Liver (tissue), 9 donors: ENCODE results near the gene NDUFB11. TPM values are rescaled to one million over a fixed set of nuclear protein-coding genes. Genes with fewer than 3 reads are reported as not detected.

ENCODE experiments used
- DNase-seq: peaks from one replicate; pipeline ENCODE4 v3.0.0-alpha.2; 2017; ENCODE audit warnings: low spot score
- H3K27ac ChIP-seq, 2 donors: one replicate each; pipeline ENCODE4 v1.7.0; 2013; ENCODE audit warnings: inconsistent platforms in 2 of 2, low read length in 2 of 2, control low read depth in 1 of 2, low read depth in 1 of 2, mild to moderate bottlenecking in 1 of 2
- H3K27me3 ChIP-seq, 4 donors: one replicate each; pipeline versions ENCODE4 v1.6.1 to v1.7.0; 2013; ENCODE audit warnings: low read length in 3 of 4, inconsistent platforms in 1 of 4, mild to moderate bottlenecking in 1 of 4, moderate library complexity in 1 of 4; ENCODE audit not compliant: control insufficient read depth in 4 of 4, insufficient read depth in 4 of 4
- H3K36me3 ChIP-seq, 4 donors: one replicate each; pipeline versions ENCODE4 v1.6.1 to v1.7.0; 2013; ENCODE audit warnings: low read length in 3 of 4, mild to moderate bottlenecking in 3 of 4, low read depth in 1 of 4, moderate library complexity in 1 of 4; ENCODE audit not compliant: control insufficient read depth in 4 of 4, insufficient read depth in 3 of 4
- H3K4me1 ChIP-seq, 4 donors: one replicate each; pipeline versions ENCODE4 v1.6.1 to v1.7.0; 2013; ENCODE audit warnings: low read length in 3 of 4, mild to moderate bottlenecking in 3 of 4, moderate library complexity in 1 of 4; ENCODE audit not compliant: control insufficient read depth in 4 of 4, insufficient read depth in 4 of 4
- H3K4me3 ChIP-seq, 3 donors: one replicate each; pipeline versions ENCODE4 v1.6.1 to v1.7.0; 2013; ENCODE audit warnings: low read length in 3 of 3, control low read depth in 1 of 3, low read depth in 1 of 3, mild to moderate bottlenecking in 1 of 3
- H3K9ac ChIP-seq, 2 donors: one replicate each; pipeline ENCODE4 v1.7.0; 2013; ENCODE audit warnings: low read length in 2 of 2, mild to moderate bottlenecking in 2 of 2, moderate library complexity in 2 of 2, control low read depth in 1 of 2, low read depth in 1 of 2
- H3K9me3 ChIP-seq, 4 donors: one replicate each; pipeline versions ENCODE4 v1.6.1 to v1.7.0; 2013; ENCODE audit warnings: low read length in 3 of 4; ENCODE audit not compliant: control insufficient read depth in 4 of 4
- EGR1 ChIP-seq, 2 donors: IDR thresholded peaks; 2 replicates each; pipeline ENCODE4 v1.6.1; 2016 to 2018; ENCODE audit warnings: antibody characterized with exemption in 2 of 2, low read depth in 2 of 2
- FOXA1 ChIP-seq: IDR thresholded peaks from 2 replicates; pipeline ENCODE4 v1.6.1; 2016; ENCODE audit warnings: antibody characterized with exemption
- FOXA2 ChIP-seq: IDR thresholded peaks from 2 replicates; pipeline ENCODE4 v1.6.1; 2016; ENCODE audit warnings: antibody characterized with exemption
- GABPA ChIP-seq, 2 donors: IDR thresholded peaks in 1 of 2; conservative IDR thresholded peaks in 1 of 2; 2 replicates each; pipeline ENCODE4 v1.6.1; 2016; ENCODE audit warnings: antibody characterized with exemption in 2 of 2, mild to moderate bottlenecking in 1 of 2, moderate library complexity in 1 of 2
- HNF4A ChIP-seq, 2 donors: conservative IDR thresholded peaks; 2 replicates each; pipeline ENCODE4 v1.6.1; 2016; ENCODE audit warnings: antibody characterized with exemption in 2 of 2, mild to moderate bottlenecking in 2 of 2
- HNF4G ChIP-seq: IDR thresholded peaks from 2 replicates; pipeline ENCODE4 v1.6.1; 2016; ENCODE audit warnings: antibody characterized with exemption
- JUND ChIP-seq, 2 donors: IDR thresholded peaks; 2 replicates each; pipeline ENCODE4 v1.6.1; 2016; ENCODE audit warnings: antibody characterized with exemption in 2 of 2
- NR2F2 ChIP-seq: IDR thresholded peaks from 2 replicates; pipeline ENCODE4 v1.6.1; 2016; ENCODE audit warnings: antibody characterized with exemption
- RAD21 ChIP-seq, 2 donors: IDR thresholded peaks; 2 replicates each; pipeline ENCODE4 v1.6.1; 2016; ENCODE audit warnings: antibody characterized with exemption in 2 of 2, mild to moderate bottlenecking in 2 of 2
- RXRA ChIP-seq, 2 donors: IDR thresholded peaks; 2 replicates each; pipeline ENCODE4 v1.6.1; 2017 to 2018; ENCODE audit warnings: antibody characterized with exemption in 2 of 2, mild to moderate bottlenecking in 1 of 2
- SP1 ChIP-seq: IDR thresholded peaks from 2 replicates; pipeline ENCODE4 v1.6.1; 2018; ENCODE audit warnings: antibody characterized with exemption, mild to moderate bottlenecking
- TAF1 ChIP-seq: conservative IDR thresholded peaks from 2 replicates; pipeline ENCODE4 v1.6.1; 2016; ENCODE audit warnings: antibody characterized with exemption, mild to moderate bottlenecking
- YY1 ChIP-seq: IDR thresholded peaks from 2 replicates; pipeline ENCODE4 v1.6.1; 2016; ENCODE audit warnings: antibody characterized with exemption, mild to moderate bottlenecking
- WGBS: extraction: QIAGEN DNeasy Blood & Tissue Kit; methylation state at CpG from one replicate; pipeline ENCODE4 v1.1.7; 2013; 5-methylcytosine and 5-hydroxymethylcytosine counted together
- polyA plus RNA-seq, 2 donors: library from polyadenylated mRNA; stranded (reverse) in 1 of 2; unstranded in 1 of 2; fragments of 200-250 nt in 1 of 2; fragments of >200 nt in 1 of 2; fragmentation: Nextera tagmentation in 1 of 2; extraction: Ambion mirVana in 1 of 2; gene quantifications; one replicate each; pipeline versions ENCODE4 v1.2.1 to v1.2.3, GENCODE V29; 2013 to 2015
- total RNA-seq, 2 donors: library from RNA; depleted of rRNA; stranded (reverse); fragments of >200 nt; gene quantifications; one replicate each; pipeline ENCODE4 v1.2.3, GENCODE V29; 2014
- TF ChIP-seq, protein P1 (sequence below): IDR thresholded peaks from 2 replicates; pipeline ENCODE4 v1.6.1; 2016; ENCODE audit warnings: antibody characterized with exemption
- TF ChIP-seq, protein P2 (sequence below): IDR thresholded peaks from 2 replicates; pipeline ENCODE4 v1.6.1; 2016; ENCODE audit warnings: antibody characterized with exemption
- TF ChIP-seq, protein P3 (sequence below): fragments of 150-350 bp; IDR thresholded peaks from 2 replicates; pipeline ENCODE4 v1.5.1; 2017; ENCODE audit warnings: improper control_type of control experiment, low read depth, low read length; ENCODE audit not compliant: missing input control
- TF ChIP-seq, protein P4 (sequence below): IDR thresholded peaks from 2 replicates; pipeline ENCODE4 v1.6.1; 2016; ENCODE audit warnings: antibody characterized with exemption
- donor health status: healthy.
- donor health status: healthy.
- donor health status: healthy.
- donor health status: healthy.
- donor health status: healthy.

The NDUFB11 gene
- total and polyA plus RNA-seq, 4 donors: 23.6 to 127 (median 66.5) TPM

DNA sequence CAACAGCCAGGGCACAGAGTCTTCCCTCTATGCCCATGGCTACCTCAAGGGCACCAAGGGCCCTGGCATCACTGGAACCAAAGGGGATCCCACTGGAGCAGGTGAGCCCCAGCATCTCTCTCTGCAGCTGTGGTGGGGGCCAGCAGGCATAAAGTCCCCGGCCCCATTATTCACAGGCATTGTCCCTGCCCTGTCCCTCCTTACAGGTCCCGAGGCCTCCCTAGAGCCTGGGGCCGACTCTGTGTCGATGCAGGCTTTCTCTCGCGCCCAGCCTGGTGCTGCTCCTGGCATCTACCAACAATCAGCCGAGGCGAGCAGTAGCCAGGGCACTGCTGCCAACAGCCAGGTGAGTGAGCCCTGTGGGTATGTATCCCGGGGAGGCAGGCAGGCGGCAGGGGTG, 36.8 kb upstream of the NDUFB11 start:
- peaks cover 5 to 68% (median 12%) of the 10 kb centered on the region in 4 donors for H3K36me3 ChIP-seq
- H3K27me3 ChIP-seq: no peaks in the 10 kb centered on the region
- no peak overlapping the region for H3K4me3 ChIP-seq
- no peak overlapping the region for H3K27ac ChIP-seq
- no peaks in the 10 kb centered on the region for H3K9me3 ChIP-seq
- no peaks in the 10 kb centered on the region for H3K4me1 ChIP-seq
- no peak for DNase-seq
- TF ChIP-seq HNF4A (conservative IDR thresholded peaks at IDR 0.05) (no peak), EGR1 (IDR thresholded peaks at IDR 0.05; ENCODE audit: low read depth in 2 of 2) (no peak), GABPA (IDR thresholded peaks at IDR 0.05 in 1 of 2, conservative IDR thresholded peaks at IDR 0.05 in 1 of 2) (no peak)
- TF ChIP-seq, protein P1, sequence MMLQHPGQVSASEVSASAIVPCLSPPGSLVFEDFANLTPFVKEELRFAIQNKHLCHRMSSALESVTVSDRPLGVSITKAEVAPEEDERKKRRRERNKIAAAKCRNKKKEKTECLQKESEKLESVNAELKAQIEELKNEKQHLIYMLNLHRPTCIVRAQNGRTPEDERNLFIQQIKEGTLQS: no peak
- WGBS: 94% methylated on average over 10 of the region's 10 CpGs
- no peak overlapping the region for H3K9ac ChIP-seq

DNA sequence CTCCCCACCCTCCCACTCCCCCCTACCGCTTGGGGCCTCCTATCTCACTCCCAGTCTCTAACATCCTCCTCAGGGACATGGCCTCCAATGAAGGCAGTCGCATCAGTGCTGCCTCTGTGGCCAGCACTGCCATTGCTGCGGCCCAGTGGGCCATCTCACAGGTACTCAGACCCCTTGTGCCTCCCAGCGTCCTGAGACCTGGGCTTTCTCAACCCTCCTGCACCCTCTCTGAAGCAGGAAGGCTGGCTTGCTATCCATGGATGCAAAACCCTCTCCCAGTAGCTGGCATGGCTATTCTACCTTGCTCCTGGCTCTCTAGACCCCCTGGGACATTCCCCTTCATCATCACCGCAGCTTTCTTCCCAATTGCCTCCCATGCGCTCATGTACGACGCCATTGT, 35.8 kb upstream of the NDUFB11 start:
- Histone ChIP-seq H3K27ac (no peak overlapping the region), H3K9me3 (no peaks in the 10 kb centered on the region), H3K36me3 (peaks cover 7 to 66% (median 12%) of the 10 kb centered on the region in 4 donors), H3K4me3 (no peak overlapping the region), H3K4me1 (no peaks in the 10 kb centered on the region), H3K27me3 (no peaks in the 10 kb centered on the region), H3K9ac (no peak overlapping the region)
- no peak for TF ChIP-seq EGR1 (IDR thresholded peaks at IDR 0.05; ENCODE audit: low read depth in 2 of 2)
- TF ChIP-seq SP1: no peak
- no peak for TF ChIP-seq NR2F2
- TF ChIP-seq, protein P1: no peak
- no peak for TF ChIP-seq FOXA1
- TF ChIP-seq HNF4A (conservative IDR thresholded peaks at IDR 0.05): no peak
- TF ChIP-seq FOXA2: no peak
- no peak for DNase-seq
- WGBS: 97% methylated on average over 8 of the region's 8 CpGs

- no peaks in the 10 kb centered on the region for H3K9me3 ChIP-seq
- H3K36me3 ChIP-seq: peaks cover 7 to 62% (median 13%) of the 10 kb centered on the region in 4 donors
- H3K27me3 ChIP-seq: no peaks in the 10 kb centered on the region
- 97% methylated on average over 18 of the region's 18 CpGs for WGBS
- H3K9ac ChIP-seq: no peak overlapping the region
- no peak for TF ChIP-seq JUND (IDR thresholded peaks at IDR 0.05)
- TF ChIP-seq, protein P1: no peak
- TF ChIP-seq FOXA1: no peak
- TF ChIP-seq RAD21 (IDR thresholded peaks at IDR 0.05): no peak
- no peak for TF ChIP-seq EGR1 (IDR thresholded peaks at IDR 0.05; ENCODE audit: low read depth in 2 of 2)
- no peak for TF ChIP-seq HNF4G
- no peak for TF ChIP-seq TAF1
- TF ChIP-seq, protein P2, sequence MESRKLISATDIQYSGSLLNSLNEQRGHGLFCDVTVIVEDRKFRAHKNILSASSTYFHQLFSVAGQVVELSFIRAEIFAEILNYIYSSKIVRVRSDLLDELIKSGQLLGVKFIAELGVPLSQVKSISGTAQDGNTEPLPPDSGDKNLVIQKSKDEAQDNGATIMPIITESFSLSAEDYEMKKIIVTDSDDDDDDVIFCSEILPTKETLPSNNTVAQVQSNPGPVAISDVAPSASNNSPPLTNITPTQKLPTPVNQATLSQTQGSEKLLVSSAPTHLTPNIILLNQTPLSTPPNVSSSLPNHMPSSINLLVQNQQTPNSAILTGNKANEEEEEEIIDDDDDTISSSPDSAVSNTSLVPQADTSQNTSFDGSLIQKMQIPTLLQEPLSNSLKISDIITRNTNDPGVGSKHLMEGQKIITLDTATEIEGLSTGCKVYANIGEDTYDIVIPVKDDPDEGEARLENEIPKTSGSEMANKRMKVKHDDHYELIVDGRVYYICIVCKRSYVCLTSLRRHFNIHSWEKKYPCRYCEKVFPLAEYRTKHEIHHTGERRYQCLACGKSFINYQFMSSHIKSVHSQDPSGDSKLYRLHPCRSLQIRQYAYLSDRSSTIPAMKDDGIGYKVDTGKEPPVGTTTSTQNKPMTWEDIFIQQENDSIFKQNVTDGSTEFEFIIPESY: no peak
- TF ChIP-seq, protein P3, sequence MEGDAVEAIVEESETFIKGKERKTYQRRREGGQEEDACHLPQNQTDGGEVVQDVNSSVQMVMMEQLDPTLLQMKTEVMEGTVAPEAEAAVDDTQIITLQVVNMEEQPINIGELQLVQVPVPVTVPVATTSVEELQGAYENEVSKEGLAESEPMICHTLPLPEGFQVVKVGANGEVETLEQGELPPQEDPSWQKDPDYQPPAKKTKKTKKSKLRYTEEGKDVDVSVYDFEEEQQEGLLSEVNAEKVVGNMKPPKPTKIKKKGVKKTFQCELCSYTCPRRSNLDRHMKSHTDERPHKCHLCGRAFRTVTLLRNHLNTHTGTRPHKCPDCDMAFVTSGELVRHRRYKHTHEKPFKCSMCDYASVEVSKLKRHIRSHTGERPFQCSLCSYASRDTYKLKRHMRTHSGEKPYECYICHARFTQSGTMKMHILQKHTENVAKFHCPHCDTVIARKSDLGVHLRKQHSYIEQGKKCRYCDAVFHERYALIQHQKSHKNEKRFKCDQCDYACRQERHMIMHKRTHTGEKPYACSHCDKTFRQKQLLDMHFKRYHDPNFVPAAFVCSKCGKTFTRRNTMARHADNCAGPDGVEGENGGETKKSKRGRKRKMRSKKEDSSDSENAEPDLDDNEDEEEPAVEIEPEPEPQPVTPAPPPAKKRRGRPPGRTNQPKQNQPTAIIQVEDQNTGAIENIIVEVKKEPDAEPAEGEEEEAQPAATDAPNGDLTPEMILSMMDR: no peak
- TF ChIP-seq, protein P4, sequence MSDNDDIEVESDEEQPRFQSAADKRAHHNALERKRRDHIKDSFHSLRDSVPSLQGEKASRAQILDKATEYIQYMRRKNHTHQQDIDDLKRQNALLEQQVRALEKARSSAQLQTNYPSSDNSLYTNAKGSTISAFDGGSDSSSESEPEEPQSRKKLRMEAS: no peak
- TF ChIP-seq HNF4A (conservative IDR thresholded peaks at IDR 0.05): no peak
- no peak for TF ChIP-seq FOXA2
- no peak for TF ChIP-seq YY1
- TF ChIP-seq RXRA (IDR thresholded peaks at IDR 0.05): no peak
- TF ChIP-seq GABPA (IDR thresholded peaks at IDR 0.05 in 1 of 2, conservative IDR thresholded peaks at IDR 0.05 in 1 of 2): no peak
- no peak for TF ChIP-seq NR2F2
- DNase-seq: no peak
- no peak overlapping the region for H3K27ac ChIP-seq
- H3K4me1 ChIP-seq: no peaks in the 10 kb centered on the region
- H3K4me3 ChIP-seq: no peak overlapping the region
These were observed 35.4 kb upstream of the NDUFB11 start for GRCh38 chrX:47179928-47180255.
